ENCODE data around the gene MATN1. TPM values are rescaled to one million over a fixed set of nuclear protein-coding genes. Genes with fewer than 3 reads are reported as not detected.

The MATN1 gene
- total RNA-seq, 1 donor from 2014 or later = not detected

GRCh38 chr1:30751830-30752650 is 28.7 kb upstream of the MATN1 start:
- H3K4me3 ChIP-seq (ENCODE audit: low read depth, low read length) = no peak overlapping the region
- no peak for TF ChIP-seq CTCF (conservative IDR thresholded peaks at IDR 0.05; ENCODE audit: low read depth, low read length)
- DNase-seq (ENCODE audit: low read depth) = no peak

GRCh38 chr1:30750731-30751291 is 27.4 kb upstream of the MATN1 start:
- DNase-seq (ENCODE audit: low read depth) = no peak
- no peak for TF ChIP-seq CTCF (conservative IDR thresholded peaks at IDR 0.05; ENCODE audit: low read depth, low read length)

GRCh38 chr1:30749691-30750583 is 26.6 kb upstream of the MATN1 start:
- no peak overlapping the region for H3K4me3 ChIP-seq (ENCODE audit: low read depth, low read length)
- TF ChIP-seq CTCF (conservative IDR thresholded peaks at IDR 0.05; ENCODE audit: low read depth, low read length) = no peak
- DNase-seq (ENCODE audit: low read depth) = no peak

More at GRCh38 chr1:30750731-30751291, 27.4 kb upstream of the MATN1 start:
- no peak overlapping the region for H3K4me3 ChIP-seq (ENCODE audit: low read depth, low read length)

GRCh38 chr1:30748699-30749401 is 25.5 kb upstream of the MATN1 start:
- DNase-seq (ENCODE audit: low read depth) = peak; percentile 49
- no peak for TF ChIP-seq CTCF (conservative IDR thresholded peaks at IDR 0.05; ENCODE audit: low read depth, low read length)
- no peak overlapping the region for H3K4me3 ChIP-seq (ENCODE audit: low read depth, low read length)

GRCh38 chr1:30748098-30748698 is 24.8 kb upstream of the MATN1 start:
- no peak for DNase-seq (ENCODE audit: low read depth)
- no peak for TF ChIP-seq CTCF (conservative IDR thresholded peaks at IDR 0.05; ENCODE audit: low read depth, low read length)
- H3K4me3 ChIP-seq (ENCODE audit: low read depth, low read length) = no peak overlapping the region

All from epithelial cell of proximal tubule (primary cell).